Fibroblast of lung (primary cell): Measurements from ENCODE around the gene ITIH3. TPM values are rescaled to one million over a fixed set of nuclear protein-coding genes. Genes with fewer than 3 reads are reported as not detected.

Experiments
- DNase-seq, 2 donors: peaks; one replicate each; pipeline versions ENCODE4 v3.0.0 to v3.0.0-alpha.2; 2010; ENCODE audit warnings: low read depth in 2 of 2
- H2AFZ ChIP-seq: 2 replicates; pipeline ENCODE4 v1.5.1; 2012; ENCODE audit warnings: low read length, control low read depth, inconsistent platforms
- H3K27ac ChIP-seq: 2 replicates; pipeline ENCODE4 v1.5.1; 2011; ENCODE audit warnings: low read length, control low read depth; ENCODE audit not compliant: insufficient read depth
- H3K27me3 ChIP-seq: 2 replicates; pipeline ENCODE4 v1.5.1; 2011; ENCODE audit warnings: mild to moderate bottlenecking, low read length; ENCODE audit not compliant: control insufficient read depth, insufficient read depth
- H3K36me3 ChIP-seq: 2 replicates; pipeline ENCODE4 v1.5.1; 2011; ENCODE audit warnings: low read length; ENCODE audit not compliant: control insufficient read depth, insufficient read depth
- H3K4me1 ChIP-seq: 2 replicates; pipeline ENCODE4 v1.5.1; 2011; ENCODE audit warnings: low read length; ENCODE audit not compliant: control insufficient read depth, insufficient read depth; ENCODE audit errors: extremely low read depth
- H3K4me2 ChIP-seq: 2 replicates; pipeline ENCODE4 v1.5.1; 2011; ENCODE audit warnings: low read length, control low read depth; ENCODE audit not compliant: insufficient read depth; ENCODE audit errors: extremely low read depth
- H3K4me3 ChIP-seq, 4 experiments: fragments of 200-600 bp in 1 of 4; sonication (generic) in 1 of 4; replicated peaks in 1 of 4; 2 replicates each; pipeline ENCODE4 v1.5.1; 2011 to 2016; ENCODE audit warnings: low read length in 4 of 4, low read depth in 3 of 4, mild to moderate bottlenecking in 3 of 4, control low read depth in 2 of 4, inconsistent platforms in 1 of 4, mixed read lengths in 1 of 4; ENCODE audit not compliant: insufficient read depth in 1 of 4; ENCODE audit errors: control extremely low read depth in 1 of 4
- H3K79me2 ChIP-seq: 2 replicates; pipeline ENCODE4 v1.5.1; 2012; ENCODE audit warnings: mild to moderate bottlenecking, low read length, inconsistent platforms; ENCODE audit not compliant: control insufficient read depth, insufficient read depth
- H3K9ac ChIP-seq: 2 replicates; pipeline ENCODE4 v1.5.1; 2011; ENCODE audit warnings: mild to moderate bottlenecking, low read length, control low read depth; ENCODE audit not compliant: insufficient read depth
- H3K9me3 ChIP-seq: 2 replicates; pipeline ENCODE4 v1.5.1; 2012; ENCODE audit warnings: low read depth, low read length; ENCODE audit not compliant: control insufficient read depth, insufficient read depth
- H4K20me1 ChIP-seq: 2 replicates; pipeline ENCODE4 v1.5.1; 2011; ENCODE audit warnings: low read length; ENCODE audit not compliant: control insufficient read depth, insufficient read depth; ENCODE audit errors: extremely low read depth
- EZH2 ChIP-seq: IDR thresholded peaks from 2 replicates; pipeline ENCODE4 v1.5.1; 2012; ENCODE audit warnings: low read length, control low read depth, mild to moderate bottlenecking; ENCODE audit errors: missing control alignments
- polyA plus RNA-seq, 2 donors: library from polyadenylated mRNA; depleted of rRNA in 1 of 2; stranded (reverse) in 1 of 2; unstranded in 1 of 2; fragments of >200 nt; gene quantifications; 2 replicates each; pipeline ENCODE4 v1.2.1, GENCODE V29; 2011 to 2012; ENCODE audit warnings: missing spikeins in 1 of 2
- total RNA-seq: library from RNA; depleted of rRNA; stranded (reverse); fragments of >200 nt; gene quantifications from 2 replicates; pipeline ENCODE4 v1.2.1, GENCODE V29; 2014
- TF ChIP-seq, protein P1 (sequence below), 2 donors: IDR thresholded peaks in 1 of 2; conservative IDR thresholded peaks in 1 of 2; 1 replicate in 1 of 2; 2 replicates in 1 of 2; pipeline ENCODE4 v1.5.1; 2011 to 2012; ENCODE audit warnings: low read length in 2 of 2, control low read depth in 1 of 2, inconsistent platforms in 1 of 2, low read depth in 1 of 2, mild to moderate bottlenecking in 1 of 2

ITIH3 gene
- total and polyA plus RNA-seq, 2 donors (not counting 1 experiment from before 2014, with no cell fraction given): 0.17 to 1.5 TPM

DNA sequence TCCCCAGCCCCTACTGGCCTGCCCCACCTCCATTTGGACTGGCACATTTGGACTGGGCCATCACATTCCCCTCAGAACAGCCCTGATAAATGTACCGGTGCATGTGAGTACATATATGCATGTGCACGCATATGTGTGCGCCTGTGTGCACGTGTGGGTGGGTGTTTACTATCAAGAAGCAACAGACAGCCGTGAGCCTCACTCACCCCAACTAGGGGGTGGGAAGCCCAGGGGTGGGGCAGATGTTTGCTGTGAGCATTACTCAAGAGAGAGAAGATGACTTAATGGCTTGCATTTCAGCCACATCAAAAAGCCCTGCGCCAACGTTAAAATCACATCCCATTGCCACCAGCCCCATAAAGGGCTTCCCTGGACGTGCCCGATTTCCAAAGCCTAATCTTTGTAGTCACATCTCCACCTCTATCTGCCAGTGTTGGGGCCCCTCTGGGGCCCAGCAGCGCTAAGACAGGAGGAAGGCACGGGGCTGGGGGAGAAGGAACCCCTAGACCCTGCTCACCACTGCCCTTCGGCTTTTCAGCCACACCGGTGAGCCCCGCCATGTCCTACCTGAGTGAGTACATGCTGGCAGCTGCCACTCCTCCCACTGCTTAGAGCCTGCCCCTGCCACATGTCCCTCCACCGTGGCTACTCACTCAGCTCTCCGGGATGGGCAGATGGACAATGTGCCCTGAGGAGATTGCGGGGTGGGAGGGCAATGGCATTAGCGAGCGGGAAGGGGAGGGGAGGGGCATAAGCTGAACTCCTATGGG, 10.9 kb downstream of the ITIH3 start:
- Histone ChIP-seq H3K9me3 (no peaks in the 10 kb centered on the region), H2AFZ (no peak overlapping the region), H3K79me2 (no peaks in the 10 kb centered on the region), H3K4me2 (no peak overlapping the region), H4K20me1 (no peaks in the 10 kb centered on the region), H3K9ac (no peak overlapping the region), H3K27me3 (peaks cover 2% of the 10 kb centered on the region), H3K27ac (no peak overlapping the region), H3K4me1 (no peaks in the 10 kb centered on the region), H3K36me3 (no peaks in the 10 kb centered on the region), H3K4me3 (no peak overlapping the region)
- no peak for TF ChIP-seq EZH2
- TF ChIP-seq, protein P1, sequence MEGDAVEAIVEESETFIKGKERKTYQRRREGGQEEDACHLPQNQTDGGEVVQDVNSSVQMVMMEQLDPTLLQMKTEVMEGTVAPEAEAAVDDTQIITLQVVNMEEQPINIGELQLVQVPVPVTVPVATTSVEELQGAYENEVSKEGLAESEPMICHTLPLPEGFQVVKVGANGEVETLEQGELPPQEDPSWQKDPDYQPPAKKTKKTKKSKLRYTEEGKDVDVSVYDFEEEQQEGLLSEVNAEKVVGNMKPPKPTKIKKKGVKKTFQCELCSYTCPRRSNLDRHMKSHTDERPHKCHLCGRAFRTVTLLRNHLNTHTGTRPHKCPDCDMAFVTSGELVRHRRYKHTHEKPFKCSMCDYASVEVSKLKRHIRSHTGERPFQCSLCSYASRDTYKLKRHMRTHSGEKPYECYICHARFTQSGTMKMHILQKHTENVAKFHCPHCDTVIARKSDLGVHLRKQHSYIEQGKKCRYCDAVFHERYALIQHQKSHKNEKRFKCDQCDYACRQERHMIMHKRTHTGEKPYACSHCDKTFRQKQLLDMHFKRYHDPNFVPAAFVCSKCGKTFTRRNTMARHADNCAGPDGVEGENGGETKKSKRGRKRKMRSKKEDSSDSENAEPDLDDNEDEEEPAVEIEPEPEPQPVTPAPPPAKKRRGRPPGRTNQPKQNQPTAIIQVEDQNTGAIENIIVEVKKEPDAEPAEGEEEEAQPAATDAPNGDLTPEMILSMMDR (conservative IDR thresholded peaks at IDR 0.05 in 1 of 2, IDR thresholded peaks at IDR 0.05 in 1 of 2; ENCODE audit: low read depth in 1 of 2, low read length in 2 of 2): no peak
- DNase-seq: no peak

DNA sequence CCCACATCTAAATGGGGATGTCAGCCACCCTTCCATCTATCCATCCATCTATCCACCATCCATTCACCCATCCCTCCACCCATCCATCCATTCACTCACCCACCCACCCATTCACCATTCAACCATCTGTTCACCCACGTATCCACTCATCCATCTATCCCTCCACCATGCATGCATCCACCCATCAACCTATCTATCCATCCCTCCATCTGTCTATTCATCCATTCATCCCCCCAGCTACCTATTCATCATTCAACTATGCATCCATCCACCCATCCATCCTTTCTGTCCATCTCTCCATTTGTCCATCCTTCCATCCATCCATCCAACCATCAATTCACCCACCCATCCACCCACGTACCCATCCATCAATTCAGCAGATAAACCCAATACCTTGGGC, 14.6 kb downstream of the ITIH3 start:
- Histone ChIP-seq H3K4me1 (no peaks in the 10 kb centered on the region), H3K4me2 (no peak overlapping the region), H3K27me3 (peaks cover 4% of the 10 kb centered on the region), H4K20me1 (no peaks in the 10 kb centered on the region), H3K9me3 (no peaks in the 10 kb centered on the region), H3K9ac (no peak overlapping the region), H3K79me2 (no peaks in the 10 kb centered on the region), H2AFZ (no peak overlapping the region), H3K36me3 (no peaks in the 10 kb centered on the region), H3K27ac (no peak overlapping the region), H3K4me3 (no peak overlapping the region)
- TF ChIP-seq, protein P1 (conservative IDR thresholded peaks at IDR 0.05 in 1 of 2, IDR thresholded peaks at IDR 0.05 in 1 of 2; ENCODE audit: low read depth in 1 of 2, low read length in 2 of 2): no peak
- TF ChIP-seq EZH2: no peak
- DNase-seq: no peak

DNA sequence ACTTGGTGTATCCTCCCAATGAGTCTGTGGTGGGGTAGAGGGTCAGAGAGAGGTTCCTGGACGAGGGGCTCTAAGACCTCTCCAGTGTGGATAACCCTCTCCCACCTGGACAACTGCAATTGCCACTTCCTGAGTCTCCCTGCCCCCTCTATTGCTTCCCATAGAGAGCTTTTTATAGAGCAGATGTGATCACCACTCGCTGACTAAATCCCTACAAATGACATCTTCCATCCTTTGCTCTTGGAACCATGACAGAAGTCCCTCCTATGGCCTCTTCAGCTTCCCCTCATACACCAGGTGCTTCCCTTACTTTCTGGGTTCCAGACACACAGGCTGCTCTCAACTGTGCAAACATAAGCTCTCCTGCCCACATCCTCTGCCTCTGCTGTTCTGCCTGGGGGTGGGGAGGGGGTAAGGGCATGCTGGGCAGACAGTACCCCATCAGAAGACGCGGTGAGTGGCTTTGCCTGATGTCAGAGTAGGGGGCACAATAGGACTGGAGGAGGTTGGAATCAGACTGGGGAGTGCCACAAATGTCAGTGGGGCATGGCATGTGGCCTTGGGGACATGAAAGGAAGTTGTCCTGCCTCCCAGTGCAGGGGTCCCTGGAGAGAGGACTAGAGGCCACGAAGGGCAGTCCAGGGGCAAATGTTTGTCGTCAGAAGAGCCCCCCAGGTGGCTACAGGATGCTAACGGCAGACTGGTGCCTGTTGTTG, 15.2 kb downstream of the ITIH3 start:
- Histone ChIP-seq H3K4me3 (no peak overlapping the region), H2AFZ (no peak overlapping the region), H4K20me1 (no peaks in the 10 kb centered on the region), H3K4me2 (no peak overlapping the region), H3K4me1 (no peaks in the 10 kb centered on the region), H3K27me3 (peaks cover 4% of the 10 kb centered on the region), H3K79me2 (no peaks in the 10 kb centered on the region), H3K9me3 (no peaks in the 10 kb centered on the region), H3K36me3 (no peaks in the 10 kb centered on the region), H3K9ac (no peak overlapping the region), H3K27ac (no peak overlapping the region)
- no peak for TF ChIP-seq EZH2
- TF ChIP-seq, protein P1 (conservative IDR thresholded peaks at IDR 0.05 in 1 of 2, IDR thresholded peaks at IDR 0.05 in 1 of 2; ENCODE audit: low read depth in 1 of 2, low read length in 2 of 2): no peak
- DNase-seq: no peak
